WTC11 (cell line): ENCODE results near the gene SLC16A7. TPM values are rescaled to one million over a fixed set of nuclear protein-coding genes. Genes with fewer than 3 reads are reported as not detected.

Source experiments
- ATAC-seq: fragments of 200-7000 bp; cut with Tn5 transposase; 2 replicates; pipeline ENCODE4 v1.10.0; 2021; ENCODE audit warnings: mild to moderate bottlenecking, moderate library complexity
- CTCF ChIA-PET: fragments of 300-600 bp; sonication (Branson Sonifier 250); formaldehyde crosslinking; loops from one replicate; lab custom pipeline; 2021; ENCODE audit warnings: antibody characterized with exemption; lab: Charles Lee
- POLR2A ChIA-PET: fragments of 350-600 bp; sonication (Branson Sonifier 250); formaldehyde crosslinking; loops from one replicate; lab custom pipeline; 2021; ENCODE audit warnings: antibody characterized with exemption; lab: Charles Lee
- DNase-seq: peaks from one replicate; pipeline ENCODE4 v3.0.0; 2021; ENCODE audit warnings: low spot score
- H3K27ac Mint-ChIP-seq: 2 replicates; pipeline ENCODE4 v1.8.0; 2021; ENCODE audit warnings: mixed read lengths
- H3K27me3 Mint-ChIP-seq: 2 replicates; pipeline ENCODE4 v1.8.0; 2021; ENCODE audit warnings: low read depth, mild to moderate bottlenecking, moderate library complexity, mixed read lengths
- H3K36me3 Mint-ChIP-seq: 2 replicates; pipeline ENCODE4 v1.8.0; 2021; ENCODE audit warnings: mixed read lengths
- H3K4me1 Mint-ChIP-seq: 2 replicates; pipeline ENCODE4 v1.8.0; 2022; ENCODE audit warnings: mixed read lengths
- H3K4me3 Mint-ChIP-seq: 2 replicates; pipeline ENCODE4 v1.8.0; 2021; ENCODE audit warnings: mild to moderate bottlenecking, moderate library complexity, mixed read lengths
- H3K9me3 Mint-ChIP-seq: 2 replicates; pipeline ENCODE4 v1.8.0; 2021; ENCODE audit warnings: mixed read lengths
- ELF4 ChIP-seq: sonication (generic); formaldehyde crosslinking; IDR thresholded peaks from 2 replicates; pipeline ENCODE4 v1.8.1; 2022; ENCODE audit warnings: low read depth, mild to moderate bottlenecking, moderate library complexity, missing genetic modification reagents
- ESRRA ChIP-seq: sonication (generic); formaldehyde crosslinking; IDR thresholded peaks from 2 replicates; pipeline ENCODE4 v1.8.1; 2022; ENCODE audit warnings: mild to moderate bottlenecking, missing genetic modification reagents, borderline replicate concordance
- ETV6 ChIP-seq: sonication (generic); formaldehyde crosslinking; IDR thresholded peaks from 2 replicates; pipeline ENCODE4 v1.8.1; 2022; ENCODE audit warnings: mild to moderate bottlenecking, missing genetic modification reagents
- GABPB1 ChIP-seq: sonication (generic); formaldehyde crosslinking; IDR thresholded peaks from 2 replicates; pipeline ENCODE4 v1.8.1; 2023; ENCODE audit warnings: mild to moderate bottlenecking, missing genetic modification reagents
- GTF2I ChIP-seq: fragments of 250-450 bp; sonication (Bioruptor Pico); conservative IDR thresholded peaks from 2 replicates; pipeline ENCODE4 v1.4.0; 2021; ENCODE audit warnings: mild to moderate bottlenecking
- HMGA2 ChIP-seq: fragments of 250-450 bp; sonication (Bioruptor Pico); IDR thresholded peaks from 2 replicates; pipeline ENCODE4 v1.4.0; 2021; ENCODE audit warnings: mild to moderate bottlenecking, moderate library complexity
- JAZF1 ChIP-seq: fragments of 250-450 bp; sonication (Bioruptor Pico); IDR thresholded peaks from 2 replicates; pipeline ENCODE4 v1.9.0; 2021; ENCODE audit warnings: moderate library complexity, mild to moderate bottlenecking, inconsistent platforms
- JUN ChIP-seq: sonication (generic); formaldehyde crosslinking; IDR thresholded peaks from 2 replicates; pipeline ENCODE4 v1.8.0; 2023; ENCODE audit warnings: mild to moderate bottlenecking, missing genetic modification reagents
- MXD4 ChIP-seq: fragments of 250-450 bp; sonication (Bioruptor Pico); IDR thresholded peaks from 2 replicates; pipeline ENCODE4 v1.8.0; 2021; ENCODE audit warnings: mild to moderate bottlenecking, moderate library complexity, borderline replicate concordance
- MYBL2 ChIP-seq: sonication (generic); formaldehyde crosslinking; IDR thresholded peaks from 2 replicates; pipeline ENCODE4 v1.8.1; 2023; ENCODE audit warnings: mild to moderate bottlenecking, moderate library complexity, missing genetic modification reagents
- NR2C2 ChIP-seq: sonication (generic); formaldehyde crosslinking; IDR thresholded peaks from 2 replicates; pipeline ENCODE4 v1.8.0; 2022; ENCODE audit warnings: mild to moderate bottlenecking, missing genetic modification reagents
- NR3C1 ChIP-seq: sonication (generic); formaldehyde crosslinking; conservative IDR thresholded peaks from 2 replicates; pipeline ENCODE4 v1.8.1; 2023; ENCODE audit warnings: low read depth, mild to moderate bottlenecking, missing genetic modification reagents
- PRRX2 ChIP-seq: fragments of 250-450 bp; sonication (Bioruptor Pico); IDR thresholded peaks from 2 replicates; pipeline ENCODE4 v1.8.0; 2021; ENCODE audit warnings: mild to moderate bottlenecking
- RELA ChIP-seq: sonication (generic); formaldehyde crosslinking; IDR thresholded peaks from 2 replicates; pipeline ENCODE4 v1.8.1; 2022; ENCODE audit warnings: missing genetic modification reagents, mild to moderate bottlenecking, borderline replicate concordance
- SMAD3 ChIP-seq: sonication (generic); formaldehyde crosslinking; IDR thresholded peaks from 2 replicates; pipeline ENCODE4 v1.8.0; 2022; ENCODE audit warnings: missing genetic modification reagents, mild to moderate bottlenecking, borderline replicate concordance
- SOX15 ChIP-seq: fragments of 250-450 bp; sonication (Bioruptor Pico); IDR thresholded peaks from 2 replicates; pipeline ENCODE4 v1.9.0; 2021; ENCODE audit warnings: mild to moderate bottlenecking
- TCF7 ChIP-seq: sonication (generic); formaldehyde crosslinking; IDR thresholded peaks from 2 replicates; pipeline ENCODE4 v1.8.0; 2022; ENCODE audit warnings: mild to moderate bottlenecking, low read depth, missing genetic modification reagents, moderate library complexity
- TEAD4 ChIP-seq: sonication (generic); formaldehyde crosslinking; IDR thresholded peaks from 2 replicates; pipeline ENCODE4 v1.8.0; 2022; ENCODE audit warnings: mild to moderate bottlenecking, missing genetic modification reagents
- ZNF138 ChIP-seq: sonication (generic); formaldehyde crosslinking; conservative IDR thresholded peaks from 2 replicates; pipeline ENCODE4 v1.8.1; 2022; ENCODE audit warnings: mild to moderate bottlenecking, moderate library complexity, missing genetic modification reagents
- ZNF232 ChIP-seq: sonication (generic); formaldehyde crosslinking; IDR thresholded peaks from 2 replicates; pipeline ENCODE4 v1.8.0; 2022; ENCODE audit warnings: mild to moderate bottlenecking, missing genetic modification reagents
- ZNF263 ChIP-seq: sonication (generic); formaldehyde crosslinking; IDR thresholded peaks from 2 replicates; pipeline ENCODE4 v1.8.1; 2022; ENCODE audit warnings: low read depth, mild to moderate bottlenecking, moderate library complexity, missing genetic modification reagents
- ZNF671 ChIP-seq: fragments of 250-450 bp; sonication (Bioruptor Pico); IDR thresholded peaks from 2 replicates; pipeline ENCODE4 v1.8.0; 2021; ENCODE audit warnings: mild to moderate bottlenecking
- total RNA-seq: library from RNA; stranded (reverse); gene quantifications from 3 replicates; pipeline ENCODE4 v1.2.3, GENCODE V29; 2021
- TF ChIP-seq, protein P1 (sequence below): sonication (generic); formaldehyde crosslinking; conservative IDR thresholded peaks from 2 replicates; pipeline ENCODE4 v1.8.1; 2022; ENCODE audit warnings: mild to moderate bottlenecking, missing genetic modification reagents
- TF ChIP-seq, protein P2 (sequence below): sonication (generic); formaldehyde crosslinking; IDR thresholded peaks from 2 replicates; pipeline ENCODE4 v1.8.1; 2022; ENCODE audit warnings: missing genetic modification reagents, borderline replicate concordance
- TF ChIP-seq, protein P3 (sequence below): fragments of 250-450 bp; sonication (Bioruptor Pico); IDR thresholded peaks from 2 replicates; pipeline ENCODE4 v2.1.2; 2022; ENCODE audit warnings: mild to moderate bottlenecking, moderate library complexity
- TF ChIP-seq, protein P4 (sequence below): sonication (generic); formaldehyde crosslinking; IDR thresholded peaks from 2 replicates; pipeline ENCODE4 v1.8.0; 2022; ENCODE audit warnings: mild to moderate bottlenecking, missing genetic modification reagents
- TF ChIP-seq, protein P5 (sequence below): sonication (generic); formaldehyde crosslinking; IDR thresholded peaks from 2 replicates; pipeline ENCODE4 v1.8.1; 2022; ENCODE audit warnings: low read depth, missing genetic modification reagents, borderline replicate concordance
- TF ChIP-seq, protein P6 (sequence below): sonication (generic); formaldehyde crosslinking; IDR thresholded peaks from 2 replicates; pipeline ENCODE4 v1.8.1; 2023; ENCODE audit warnings: mild to moderate bottlenecking, missing genetic modification reagents, moderate library complexity

Gene SLC16A7
- total RNA-seq, 1 experiment from 2014 or later: 3.4 TPM

DNA sequence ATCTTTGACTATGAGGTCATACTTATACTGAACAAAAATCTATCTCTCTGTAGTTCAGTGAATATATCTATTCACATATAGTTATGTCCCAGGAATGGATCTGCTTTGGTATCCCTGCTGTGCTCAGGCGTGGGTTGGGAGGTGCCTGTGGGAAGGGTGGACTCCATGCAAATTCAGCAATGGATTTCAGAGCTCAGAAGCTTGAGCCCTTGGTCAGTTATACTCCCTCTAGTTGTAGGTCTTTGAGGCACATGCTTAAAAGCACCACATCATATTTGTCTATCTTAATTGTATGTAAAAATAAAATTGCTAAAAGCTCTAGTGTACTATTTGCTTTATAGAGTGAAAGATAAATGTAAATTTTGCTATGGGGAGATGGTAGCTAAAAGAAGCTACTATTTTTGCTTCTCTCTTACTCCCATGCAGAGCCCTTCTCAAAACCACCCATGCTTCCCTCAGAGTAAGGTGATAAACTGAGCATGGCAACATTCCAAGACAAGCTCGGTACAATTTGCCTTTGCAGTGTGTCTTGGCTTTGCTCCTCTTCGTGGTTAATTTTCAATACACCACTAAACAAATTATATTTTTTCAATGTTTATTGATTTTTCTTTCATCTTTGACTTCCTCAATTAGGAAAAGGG is 54.9 kb downstream of the SLC16A7 start (continued):
- TF ChIP-seq GABPB1 (CRISPR knock-in tag): no peak
- TF ChIP-seq, protein P1, sequence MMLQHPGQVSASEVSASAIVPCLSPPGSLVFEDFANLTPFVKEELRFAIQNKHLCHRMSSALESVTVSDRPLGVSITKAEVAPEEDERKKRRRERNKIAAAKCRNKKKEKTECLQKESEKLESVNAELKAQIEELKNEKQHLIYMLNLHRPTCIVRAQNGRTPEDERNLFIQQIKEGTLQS (CRISPR knock-in tag): no peak
- no peak for TF ChIP-seq RELA
- TF ChIP-seq TCF7 (CRISPR knock-in tag): no peak
- no peak for TF ChIP-seq ZNF671 (CRISPR knock-in tag)
- no peak for TF ChIP-seq PRRX2 (CRISPR knock-in tag)

DNA sequence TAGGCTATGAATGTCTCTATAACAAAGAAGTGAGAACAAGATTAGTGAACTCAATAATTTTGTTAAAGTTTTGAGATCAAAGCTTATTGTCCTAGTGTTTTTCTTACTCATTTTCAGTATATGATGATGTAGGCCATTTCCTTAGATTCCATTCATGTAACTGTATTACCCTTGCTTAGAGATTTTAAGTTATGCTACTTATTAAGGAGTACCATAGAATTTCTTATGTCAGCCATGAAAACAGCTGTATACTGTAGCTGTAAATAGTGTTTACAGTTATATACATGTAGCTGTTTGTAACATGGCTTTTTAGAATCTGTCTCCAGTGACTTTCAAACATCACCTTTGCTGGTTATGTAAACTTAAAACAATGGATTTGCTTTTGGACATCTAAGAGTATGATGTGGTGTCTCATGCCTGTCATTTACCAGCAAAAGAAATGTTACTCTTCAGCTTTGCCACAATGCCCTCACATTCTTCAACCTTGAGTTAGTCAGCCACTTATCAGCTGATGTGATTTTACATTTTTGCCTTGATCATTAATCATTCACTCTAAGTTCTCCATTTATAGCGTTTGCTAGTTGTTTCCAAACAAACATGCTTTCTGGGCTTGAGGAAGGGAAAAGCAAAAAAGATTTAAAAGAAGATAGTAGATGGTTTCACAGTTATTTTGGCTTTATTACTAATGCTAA is 55.5 kb downstream of the SLC16A7 start:
- H3K27ac Mint-ChIP-seq: no peak overlapping the region
- H3K4me3 Mint-ChIP-seq: no peak overlapping the region
- CTCF ChIA-PET: interaction anchor here (0.9 to 1.3 kb wide), 2 partner anchors 56 to 248 kb away, joined by 3 read pairs; partner anchors contain the start of gene SLC16A7
- POLR2A ChIA-PET: no interaction called here
- DNase-seq (no peak), ATAC-seq (no peak)
- no peaks in the 10 kb centered on the region for H3K27me3 Mint-ChIP-seq
- TF ChIP-seq GTF2I (CRISPR knock-in tag): no peak
- TF ChIP-seq ZNF138 (CRISPR knock-in tag): no peak
- no peak for TF ChIP-seq ZNF232 (CRISPR knock-in tag)
- TF ChIP-seq ETV6 (CRISPR knock-in tag): no peak
- no peak for TF ChIP-seq JUN
- TF ChIP-seq MXD4: no peak
- TF ChIP-seq, protein P2, sequence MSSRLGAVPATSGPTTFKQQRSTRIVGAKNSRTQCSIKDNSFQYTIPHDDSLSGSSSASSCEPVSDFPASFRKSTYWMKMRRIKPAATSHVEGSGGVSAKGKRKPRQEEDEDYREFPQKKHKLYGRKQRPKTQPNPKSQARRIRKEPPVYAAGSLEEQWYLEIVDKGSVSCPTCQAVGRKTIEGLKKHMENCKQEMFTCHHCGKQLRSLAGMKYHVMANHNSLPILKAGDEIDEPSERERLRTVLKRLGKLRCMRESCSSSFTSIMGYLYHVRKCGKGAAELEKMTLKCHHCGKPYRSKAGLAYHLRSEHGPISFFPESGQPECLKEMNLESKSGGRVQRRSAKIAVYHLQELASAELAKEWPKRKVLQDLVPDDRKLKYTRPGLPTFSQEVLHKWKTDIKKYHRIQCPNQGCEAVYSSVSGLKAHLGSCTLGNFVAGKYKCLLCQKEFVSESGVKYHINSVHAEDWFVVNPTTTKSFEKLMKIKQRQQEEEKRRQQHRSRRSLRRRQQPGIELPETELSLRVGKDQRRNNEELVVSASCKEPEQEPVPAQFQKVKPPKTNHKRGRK (CRISPR knock-in tag): no peak
- TF ChIP-seq ZNF263 (CRISPR knock-in tag): no peak
- TF ChIP-seq, all 79 proteins: peak for 0
- Mint-ChIP-seq H3K36me3 (no peaks in the 10 kb centered on the region), H3K4me1 (no peaks in the 10 kb centered on the region), H3K9me3 (peaks cover 8% of the 10 kb centered on the region)

DNA sequence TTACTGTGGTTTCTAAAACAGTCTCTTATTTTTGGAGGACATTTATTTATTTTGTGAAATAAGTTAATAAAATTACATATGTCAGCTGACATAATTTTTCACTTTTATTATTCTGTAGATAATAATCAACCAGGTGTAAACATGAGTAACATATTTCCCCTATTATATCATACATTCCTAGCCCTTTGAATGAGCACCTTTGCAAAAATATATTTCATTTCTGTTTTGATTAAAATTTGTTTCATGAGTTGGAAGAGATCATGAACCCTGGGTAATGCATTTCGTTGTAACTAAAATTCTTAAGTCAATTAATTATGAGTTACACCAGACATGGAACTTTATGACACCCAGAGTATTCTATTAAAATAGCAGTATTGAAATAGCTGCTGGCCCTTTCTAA is 56.3 kb downstream of the SLC16A7 start:
- ChIA-PET POLR2A (no interaction called here), CTCF (no interaction called here)
- Mint-ChIP-seq H3K36me3 (no peaks in the 10 kb centered on the region), H3K27me3 (no peaks in the 10 kb centered on the region), H3K4me3 (no peak overlapping the region), H3K9me3 (peaks cover 4% of the 10 kb centered on the region), H3K4me1 (no peaks in the 10 kb centered on the region), H3K27ac (no peak overlapping the region)
- DNase-seq (no peak), ATAC-seq (no peak)
- TF ChIP-seq, protein P3, sequence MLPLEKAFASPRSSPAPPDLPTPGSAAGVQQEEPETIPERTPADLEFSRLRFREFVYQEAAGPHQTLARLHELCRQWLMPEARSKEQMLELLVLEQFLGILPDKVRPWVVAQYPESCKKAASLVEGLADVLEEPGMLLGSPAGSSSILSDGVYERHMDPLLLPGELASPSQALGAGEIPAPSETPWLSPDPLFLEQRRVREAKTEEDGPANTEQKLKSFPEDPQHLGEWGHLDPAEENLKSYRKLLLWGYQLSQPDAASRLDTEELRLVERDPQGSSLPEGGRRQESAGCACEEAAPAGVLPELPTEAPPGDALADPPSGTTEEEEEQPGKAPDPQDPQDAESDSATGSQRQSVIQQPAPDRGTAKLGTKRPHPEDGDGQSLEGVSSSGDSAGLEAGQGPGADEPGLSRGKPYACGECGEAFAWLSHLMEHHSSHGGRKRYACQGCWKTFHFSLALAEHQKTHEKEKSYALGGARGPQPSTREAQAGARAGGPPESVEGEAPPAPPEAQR (CRISPR knock-in tag): no peak
- TF ChIP-seq NR2C2: no peak
- no peak for TF ChIP-seq PRRX2 (CRISPR knock-in tag)
- no peak for TF ChIP-seq NR3C1 (CRISPR knock-in tag)
- no peak for TF ChIP-seq MYBL2
- TF ChIP-seq SMAD3: no peak
- TF ChIP-seq TEAD4: no peak
- TF ChIP-seq GABPB1 (CRISPR knock-in tag): no peak
- no peak for TF ChIP-seq HMGA2 (CRISPR knock-in tag)
- TF ChIP-seq, protein P4, sequence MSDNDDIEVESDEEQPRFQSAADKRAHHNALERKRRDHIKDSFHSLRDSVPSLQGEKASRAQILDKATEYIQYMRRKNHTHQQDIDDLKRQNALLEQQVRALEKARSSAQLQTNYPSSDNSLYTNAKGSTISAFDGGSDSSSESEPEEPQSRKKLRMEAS: no peak
- TF ChIP-seq SOX15 (CRISPR knock-in tag): no peak
- TF ChIP-seq, protein P5, sequence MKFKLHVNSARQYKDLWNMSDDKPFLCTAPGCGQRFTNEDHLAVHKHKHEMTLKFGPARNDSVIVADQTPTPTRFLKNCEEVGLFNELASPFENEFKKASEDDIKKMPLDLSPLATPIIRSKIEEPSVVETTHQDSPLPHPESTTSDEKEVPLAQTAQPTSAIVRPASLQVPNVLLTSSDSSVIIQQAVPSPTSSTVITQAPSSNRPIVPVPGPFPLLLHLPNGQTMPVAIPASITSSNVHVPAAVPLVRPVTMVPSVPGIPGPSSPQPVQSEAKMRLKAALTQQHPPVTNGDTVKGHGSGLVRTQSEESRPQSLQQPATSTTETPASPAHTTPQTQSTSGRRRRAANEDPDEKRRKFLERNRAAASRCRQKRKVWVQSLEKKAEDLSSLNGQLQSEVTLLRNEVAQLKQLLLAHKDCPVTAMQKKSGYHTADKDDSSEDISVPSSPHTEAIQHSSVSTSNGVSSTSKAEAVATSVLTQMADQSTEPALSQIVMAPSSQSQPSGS (CRISPR knock-in tag): no peak
- no peak for TF ChIP-seq ELF4 (CRISPR knock-in tag)
- no peak for TF ChIP-seq RELA
- TF ChIP-seq JAZF1 (CRISPR knock-in tag): no peak
- TF ChIP-seq, protein P6, sequence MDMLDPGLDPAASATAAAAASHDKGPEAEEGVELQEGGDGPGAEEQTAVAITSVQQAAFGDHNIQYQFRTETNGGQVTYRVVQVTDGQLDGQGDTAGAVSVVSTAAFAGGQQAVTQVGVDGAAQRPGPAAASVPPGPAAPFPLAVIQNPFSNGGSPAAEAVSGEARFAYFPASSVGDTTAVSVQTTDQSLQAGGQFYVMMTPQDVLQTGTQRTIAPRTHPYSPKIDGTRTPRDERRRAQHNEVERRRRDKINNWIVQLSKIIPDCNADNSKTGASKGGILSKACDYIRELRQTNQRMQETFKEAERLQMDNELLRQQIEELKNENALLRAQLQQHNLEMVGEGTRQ (CRISPR knock-in tag): no peak
- no peak for TF ChIP-seq MXD4
- no peak for TF ChIP-seq GTF2I (CRISPR knock-in tag)
- TF ChIP-seq ESRRA (CRISPR knock-in tag): no peak
